Activated CD8-positive, alpha-beta T cell treated with anti-CD3 and anti-CD28 coated beads for 36 hours (primary cell): ENCODE results near the gene PCDHGA7. TPM values are rescaled to one million over a fixed set of nuclear protein-coding genes. Genes with fewer than 3 reads are reported as not detected.
"Not testable (repeated sequence)": the region's sequence is repeated elsewhere in the genome, so short reads cannot be mapped to it uniquely, and the experiment has no call there.

Experiments
- ATAC-seq: fragments of 200-7000 bp; cut with Tn5 transposase; one replicate; pipeline ENCODE4 v1.10.0; 2021; ENCODE audit warnings: mild to moderate bottlenecking, moderate library complexity
- CTCF ChIA-PET: fragments of 350-600 bp; sonication (Branson Sonifier 250); formaldehyde crosslinking; loops from one replicate; lab custom pipeline; 2021; ENCODE audit warnings: antibody characterized with exemption; lab: Charles Lee
- POLR2A ChIA-PET: fragments of 350-600 bp; sonication (Branson Sonifier 250); formaldehyde crosslinking; loops from one replicate; lab custom pipeline; 2021; ENCODE audit warnings: antibody characterized with exemption; lab: Charles Lee
- DNase-seq: peaks from one replicate; pipeline ENCODE4 v3.0.0-alpha.2; 2020
- H3K27ac Mint-ChIP-seq: one replicate; pipeline ENCODE4 v1.8.0; 2021; ENCODE audit warnings: mild to moderate bottlenecking, mixed read lengths
- H3K27me3 Mint-ChIP-seq: one replicate; pipeline ENCODE4 v1.8.0; 2021; ENCODE audit warnings: mixed read lengths
- H3K36me3 Mint-ChIP-seq: one replicate; pipeline ENCODE4 v1.8.0; 2021; ENCODE audit warnings: low read depth, mixed read lengths
- H3K4me1 Mint-ChIP-seq: one replicate; pipeline ENCODE4 v1.8.0; 2021; ENCODE audit warnings: low read depth, mixed read lengths
- H3K4me3 Mint-ChIP-seq: one replicate; pipeline ENCODE4 v1.8.0; 2021; ENCODE audit warnings: mild to moderate bottlenecking, moderate library complexity, mixed read lengths
- H3K9me3 Mint-ChIP-seq: one replicate; pipeline ENCODE4 v1.8.0; 2021; ENCODE audit warnings: mixed read lengths
- intact Hi-C: fragments of 100-400 bp; cut with micrococcal nuclease; formaldehyde crosslinking; loops from one replicate; pipeline ENCODE4 v1.10.0; 2022
- total RNA-seq, 2 experiments: library from RNA; stranded (reverse); gene quantifications; one replicate each; pipeline ENCODE4 v1.2.3, GENCODE V29; 2021
- TF ChIP-seq, protein P1 (sequence below): fragments of 200-600 bp; IDR thresholded peaks from one replicate; pipeline ENCODE4 v1.8.0; 2022; ENCODE audit warnings: antibody characterized with exemption, mild to moderate bottlenecking

Gene PCDHGA7
- total RNA-seq, 2 experiments from 2014 or later, result not detected

DNA sequence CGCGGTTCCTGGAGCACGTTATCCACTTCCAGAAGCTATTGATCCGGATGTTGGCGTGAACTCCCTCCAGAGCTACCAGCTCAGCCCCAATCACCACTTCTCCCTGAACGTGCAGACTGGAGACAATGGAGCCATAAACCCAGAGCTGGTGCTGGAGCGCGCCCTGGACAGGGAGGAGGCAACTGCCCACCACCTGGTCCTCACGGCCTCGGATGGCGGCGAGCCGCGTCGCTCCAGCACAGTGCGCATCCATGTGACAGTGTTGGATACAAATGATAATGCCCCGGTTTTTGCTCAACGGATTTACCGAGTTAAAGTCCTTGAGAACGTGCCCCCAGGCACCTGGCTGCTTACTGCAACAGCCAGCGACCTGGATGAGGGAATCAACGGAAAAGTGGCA lies 20.8 kb downstream of the PCDHGA7 start:
- Mint-ChIP-seq H3K27ac (no peak overlapping the region), H3K36me3 (peaks cover 22% of the 10 kb centered on the region), H3K27me3 (peaks cover 66% of the 10 kb centered on the region), H3K4me3 (no peak overlapping the region), H3K9me3 (peaks cover 28% of the 10 kb centered on the region), H3K4me1 (no peaks in the 10 kb centered on the region)
- no peak for DNase-seq
- intact Hi-C loops, result no loop called here
- TF ChIP-seq, protein P1, sequence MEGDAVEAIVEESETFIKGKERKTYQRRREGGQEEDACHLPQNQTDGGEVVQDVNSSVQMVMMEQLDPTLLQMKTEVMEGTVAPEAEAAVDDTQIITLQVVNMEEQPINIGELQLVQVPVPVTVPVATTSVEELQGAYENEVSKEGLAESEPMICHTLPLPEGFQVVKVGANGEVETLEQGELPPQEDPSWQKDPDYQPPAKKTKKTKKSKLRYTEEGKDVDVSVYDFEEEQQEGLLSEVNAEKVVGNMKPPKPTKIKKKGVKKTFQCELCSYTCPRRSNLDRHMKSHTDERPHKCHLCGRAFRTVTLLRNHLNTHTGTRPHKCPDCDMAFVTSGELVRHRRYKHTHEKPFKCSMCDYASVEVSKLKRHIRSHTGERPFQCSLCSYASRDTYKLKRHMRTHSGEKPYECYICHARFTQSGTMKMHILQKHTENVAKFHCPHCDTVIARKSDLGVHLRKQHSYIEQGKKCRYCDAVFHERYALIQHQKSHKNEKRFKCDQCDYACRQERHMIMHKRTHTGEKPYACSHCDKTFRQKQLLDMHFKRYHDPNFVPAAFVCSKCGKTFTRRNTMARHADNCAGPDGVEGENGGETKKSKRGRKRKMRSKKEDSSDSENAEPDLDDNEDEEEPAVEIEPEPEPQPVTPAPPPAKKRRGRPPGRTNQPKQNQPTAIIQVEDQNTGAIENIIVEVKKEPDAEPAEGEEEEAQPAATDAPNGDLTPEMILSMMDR, result no peak
- ATAC-seq, result no peak
- POLR2A ChIA-PET, result no interaction called here
- CTCF ChIA-PET, result interaction anchor here (0.6 to 2.0 kb wide), 10 partner anchors 10 to 166 kb away, joined by 3 to 19 read pairs (median 4); partner anchors contain the start of genes PCDHB15, PCDHGA10, PCDHGA11 and PCDHGA12

DNA sequence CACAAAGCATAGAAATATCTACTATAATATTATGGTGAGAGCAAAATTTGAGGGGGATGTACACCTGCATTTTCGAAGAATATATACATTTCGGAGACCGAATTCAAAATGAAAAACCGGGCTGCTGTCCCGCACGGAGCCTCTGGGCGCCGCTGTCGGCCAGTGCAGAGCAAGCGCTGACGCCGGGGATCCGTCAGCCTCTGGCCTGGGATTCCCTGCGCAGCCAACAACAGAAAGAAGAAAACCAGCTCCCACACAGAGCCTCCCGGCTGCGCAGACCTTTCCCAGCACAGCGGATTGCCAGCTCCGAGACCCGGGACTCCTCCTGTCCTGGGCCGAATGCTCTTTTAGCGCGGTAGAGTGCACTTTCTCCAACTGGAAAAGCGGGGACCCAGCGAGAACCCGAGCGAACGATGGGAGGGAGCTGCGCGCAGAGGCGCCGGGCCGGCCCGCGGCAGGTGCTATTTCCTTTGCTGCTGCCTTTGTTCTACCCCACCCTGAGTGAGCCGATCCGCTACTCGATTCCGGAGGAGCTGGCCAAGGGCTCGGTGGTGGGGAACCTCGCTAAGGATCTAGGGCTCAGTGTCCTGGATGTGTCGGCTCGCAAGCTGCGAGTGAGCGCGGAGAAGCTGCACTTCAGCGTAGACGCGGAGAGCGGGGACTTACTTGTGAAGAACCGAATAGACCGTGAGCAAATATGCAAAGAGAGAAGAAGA lies 25.4 kb downstream of the PCDHGA7 start, which contains the start of gene PCDHGB6:
Gene PCDHGB6 (plus strand): TSS at position 232 of the 716 bp plus-strand sequence. CDS start 182 bp downstream, at position 414.
- CTCF ChIA-PET, result interaction anchor here (0.6 to 4.3 kb wide), 15 partner anchors 10 to 177 kb away, joined by 3 to 20 read pairs (median 4); partner anchors contain the start of genes PCDHGA11, PCDHGB3, PCDHGB5 and PCDHGB7
- peak; percentile 82 for ATAC-seq

DNA sequence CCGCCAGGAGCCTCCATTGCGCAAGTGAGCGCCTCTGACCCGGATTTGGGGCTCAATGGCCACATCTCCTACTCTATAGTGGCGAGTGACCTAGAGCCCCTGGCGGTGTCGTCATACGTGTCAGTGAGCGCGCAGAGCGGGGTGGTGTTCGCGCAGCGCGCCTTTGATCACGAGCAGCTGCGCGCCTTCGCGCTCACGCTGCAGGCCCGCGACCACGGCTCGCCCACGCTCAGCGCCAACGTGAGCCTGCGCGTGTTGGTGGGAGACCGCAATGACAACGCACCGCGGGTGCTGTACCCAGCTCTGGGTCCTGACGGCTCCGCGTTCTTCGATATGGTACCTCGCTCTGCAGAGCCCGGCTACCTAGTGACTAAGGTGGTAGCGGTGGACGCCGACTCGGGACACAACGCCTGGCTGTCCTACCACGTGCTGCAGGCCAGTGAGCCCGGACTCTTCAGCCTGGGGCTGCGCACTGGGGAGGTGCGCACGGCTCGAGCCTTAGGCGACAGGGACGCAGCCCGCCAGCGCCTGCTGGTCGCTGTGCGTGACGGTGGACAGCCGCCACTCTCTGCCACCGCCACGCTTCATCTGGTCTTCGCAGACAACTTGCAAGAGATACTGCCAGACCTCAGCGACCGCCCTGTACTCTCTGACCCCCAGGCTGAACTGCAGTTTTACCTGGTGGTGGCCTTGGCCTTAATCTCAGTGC lies 27.2 kb downstream of the PCDHGA7 start:
- CTCF ChIA-PET, result no interaction called here
- Mint-ChIP-seq H3K27ac (no peak overlapping the region), H3K36me3 (peaks cover 22% of the 10 kb centered on the region), H3K4me3 (no peak overlapping the region), H3K27me3 (peaks cover 73% of the 10 kb centered on the region), H3K4me1 (peaks cover 8% of the 10 kb centered on the region), H3K9me3 (peaks cover 26% of the 10 kb centered on the region)
- ATAC-seq, result no peak
- no peak for DNase-seq
- TF ChIP-seq, protein P1, result no peak
- intact Hi-C loops, result loop anchor here (5.0 kb wide), 2 partner anchors 103 to 148 kb away; no protein-coding TSS in a partner anchor
- POLR2A ChIA-PET, result no interaction called here

More for the DNA sequence above, 25.4 kb downstream of the PCDHGA7 start, which contains the start of gene PCDHGB6:
- intact Hi-C loops, H3K27ac Mint-ChIP-seq, H3K4me1 Mint-ChIP-seq: not testable (repeated sequence)
- DNase-seq, result peak; percentile 52
- H3K27me3 Mint-ChIP-seq, result peaks cover 72% of the 10 kb centered on the region
- TF ChIP-seq, protein P1, result peak; percentile 55
- H3K4me3 Mint-ChIP-seq, result peak within 1 kb of the TSS; percentile 37
- POLR2A ChIA-PET, result interaction anchor here (0.7 kb wide), 1 partner anchor 293 kb away, joined by 3 read pairs; no protein-coding TSS in a partner anchor
- H3K36me3 Mint-ChIP-seq, result peaks cover 15% of the 10 kb centered on the region
- H3K9me3 Mint-ChIP-seq, result peaks cover 25% of the 10 kb centered on the region

DNA sequence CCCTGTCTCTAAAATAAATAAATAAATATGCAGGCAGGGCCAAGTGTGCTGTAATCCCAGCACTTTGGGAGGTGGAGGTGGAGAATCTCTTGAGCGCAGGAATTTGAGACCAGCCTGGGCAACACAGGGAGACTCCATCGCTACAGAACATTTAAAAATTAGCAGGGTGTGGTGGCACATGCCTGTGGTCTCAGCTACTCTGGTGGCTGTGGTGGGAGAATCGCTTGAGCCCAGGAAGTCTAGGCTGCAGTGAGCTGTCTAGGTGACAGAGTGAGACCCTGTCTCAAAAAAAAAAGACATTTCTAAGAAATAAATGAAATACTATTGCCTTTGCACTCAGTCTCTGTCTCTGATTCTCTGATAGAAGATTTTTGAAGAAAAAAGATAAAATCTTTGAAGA lies 29.0 kb downstream of the PCDHGA7 start:
- Mint-ChIP-seq H3K4me1 (peaks cover 12% of the 10 kb centered on the region), H3K27ac (no peak overlapping the region), H3K9me3 (peaks cover 28% of the 10 kb centered on the region), H3K36me3 (peaks cover 25% of the 10 kb centered on the region), H3K4me3 (no peak overlapping the region), H3K27me3 (peaks cover 70% of the 10 kb centered on the region)
- POLR2A ChIA-PET, result no interaction called here
- ATAC-seq (no peak), DNase-seq (no peak)
- intact Hi-C loops, result loop anchor here (5.0 kb wide), 2 partner anchors 101 to 146 kb away; no protein-coding TSS in a partner anchor
- CTCF ChIA-PET, result interaction anchor here (3.3 to 3.7 kb wide), 2 partner anchors 9 to 100 kb away, joined by 19 to 45 read pairs; partner anchors contain the start of gene PCDHGA9
- TF ChIP-seq, protein P1, result no peak
